ENCODE measurements around the gene ADK.

- TF ChIP-seq CTCF (IDR thresholded peaks at IDR 0.05 in 4 of 5, conservative IDR thresholded peaks at IDR 0.05 in 1 of 5) (no peak), POLR2A (IDR thresholded peaks at IDR 0.05) (no peak)
Observed at GRCh38 chr10:74383642-74384041, 232.6 kb downstream of the ADK start.
